Measurements from ENCODE around the gene CCDC40. TPM values are rescaled to one million over a fixed set of nuclear protein-coding genes. Genes with fewer than 3 reads are reported as not detected.
A peak's percentile ranks its signal among the peaks of the same experiment; 100 is the strongest.
"Not testable (repeated sequence)": the region's sequence is repeated elsewhere in the genome, so short reads cannot be mapped to it uniquely, and the experiment has no call there.

Gene CCDC40
- total RNA-seq, 1 experiment from 2014 or later: 7.2 TPM

GRCh38 chr17:80033840-80034239 lies 2.6 kb upstream of the CCDC40 start:
- in situ Hi-C loops (cut with HindIII; ENCODE audit: low pct_unique_long_range_greater_than_20kb, low sequenced_read_pairs): no loop called here
- DNase-seq (ENCODE audit: low read depth): no peak

GRCh38 chr17:80034791-80035686 lies 1.4 kb upstream of the CCDC40 start:
- DNase-seq (ENCODE audit: low read depth): peak; percentile 26
- in situ Hi-C loops (cut with HindIII; ENCODE audit: low pct_unique_long_range_greater_than_20kb, low sequenced_read_pairs): no loop called here

GRCh38 chr17:80035687-80035936 lies 830 bp upstream of the CCDC40 start, which contains the start of gene TBC1D16:
TBC1D16 (minus strand) TSS chr17:80035872; CDS start chr17:80013547, 22,325 bp downstream.
- DNase-seq (ENCODE audit: low read depth): no peak
- in situ Hi-C loops (cut with HindIII; ENCODE audit: low pct_unique_long_range_greater_than_20kb, low sequenced_read_pairs): no loop called here

GRCh38 chr17:80036715-80037477 lies 454 bp downstream of the CCDC40 start:
- peak; percentile 76 for DNase-seq (ENCODE audit: low read depth)
- in situ Hi-C loops (cut with HindIII; ENCODE audit: low pct_unique_long_range_greater_than_20kb, low sequenced_read_pairs): no loop called here

- in situ Hi-C loops (cut with HindIII; ENCODE audit: low pct_unique_long_range_greater_than_20kb, low sequenced_read_pairs): no loop called here
- DNase-seq (ENCODE audit: low read depth): no peak
Measured at GRCh38 chr17:80043963-80044362, 7.5 kb downstream of the CCDC40 start.

- in situ Hi-C loops (cut with HindIII; ENCODE audit: low pct_unique_long_range_greater_than_20kb, low sequenced_read_pairs): no loop called here
- DNase-seq (ENCODE audit: low read depth): no peak
Measured at GRCh38 chr17:80045703-80046102, 9.3 kb downstream of the CCDC40 start.

GRCh38 chr17:80046709-80047108 lies 10.3 kb downstream of the CCDC40 start:
- DNase-seq (ENCODE audit: low read depth); in situ Hi-C loops (cut with HindIII; ENCODE audit: low pct_unique_long_range_greater_than_20kb, low sequenced_read_pairs): not testable (repeated sequence)

- DNase-seq (ENCODE audit: low read depth): no peak
- in situ Hi-C loops (cut with HindIII; ENCODE audit: low pct_unique_long_range_greater_than_20kb, low sequenced_read_pairs): no loop called here
Measured at GRCh38 chr17:80047176-80047575, 10.7 kb downstream of the CCDC40 start.

- no peak for DNase-seq (ENCODE audit: low read depth)
- in situ Hi-C loops (cut with HindIII; ENCODE audit: low pct_unique_long_range_greater_than_20kb, low sequenced_read_pairs): no loop called here
Measured at GRCh38 chr17:80049986-80050385, 13.5 kb downstream of the CCDC40 start.

GRCh38 chr17:80050706-80051105 lies 14.3 kb downstream of the CCDC40 start:
- in situ Hi-C loops (cut with HindIII; ENCODE audit: low pct_unique_long_range_greater_than_20kb, low sequenced_read_pairs): no loop called here
- DNase-seq (ENCODE audit: low read depth): no peak

GRCh38 chr17:80051681-80052080 lies 15.2 kb downstream of the CCDC40 start:
- in situ Hi-C loops (cut with HindIII; ENCODE audit: low pct_unique_long_range_greater_than_20kb, low sequenced_read_pairs): no loop called here
- DNase-seq (ENCODE audit: low read depth): no peak

GRCh38 chr17:80053102-80053501 lies 16.7 kb downstream of the CCDC40 start:
- no peak for DNase-seq (ENCODE audit: low read depth)
- in situ Hi-C loops (cut with HindIII; ENCODE audit: low pct_unique_long_range_greater_than_20kb, low sequenced_read_pairs): no loop called here

- in situ Hi-C loops (cut with HindIII; ENCODE audit: low pct_unique_long_range_greater_than_20kb, low sequenced_read_pairs): no loop called here
- no peak for DNase-seq (ENCODE audit: low read depth)
Measured at GRCh38 chr17:80055597-80055996, 19.2 kb downstream of the CCDC40 start.

- no peak for DNase-seq (ENCODE audit: low read depth)
- in situ Hi-C loops (cut with HindIII; ENCODE audit: low pct_unique_long_range_greater_than_20kb, low sequenced_read_pairs): no loop called here
Measured at GRCh38 chr17:80058311-80058955, 22.0 kb downstream of the CCDC40 start.

- in situ Hi-C loops (cut with HindIII; ENCODE audit: low pct_unique_long_range_greater_than_20kb, low sequenced_read_pairs): loop anchor here (10.0 kb wide), 1 partner anchor 84 kb away; the partner anchor contains the start of gene EIF4A3
- DNase-seq (ENCODE audit: low read depth): peak; percentile 92
Measured at GRCh38 chr17:80060644-80061043, 24.2 kb downstream of the CCDC40 start.

- no peak for DNase-seq (ENCODE audit: low read depth)
- in situ Hi-C loops (cut with HindIII; ENCODE audit: low pct_unique_long_range_greater_than_20kb, low sequenced_read_pairs): loop anchor here (10.0 kb wide), 1 partner anchor 83 kb away; the partner anchor contains the start of gene EIF4A3
Measured at GRCh38 chr17:80061421-80061820, 25.0 kb downstream of the CCDC40 start.

GRCh38 chr17:80063830-80064585 lies 27.6 kb downstream of the CCDC40 start:
- peak; percentile 86 for DNase-seq (ENCODE audit: low read depth)
- in situ Hi-C loops (cut with HindIII; ENCODE audit: low pct_unique_long_range_greater_than_20kb, low sequenced_read_pairs): loop anchor here (10.0 kb wide), 1 partner anchor 81 kb away; the partner anchor contains the start of gene EIF4A3

GRCh38 chr17:80064696-80065095 lies 28.3 kb downstream of the CCDC40 start:
- no peak for DNase-seq (ENCODE audit: low read depth)
- in situ Hi-C loops (cut with HindIII; ENCODE audit: low pct_unique_long_range_greater_than_20kb, low sequenced_read_pairs): loop anchor here (10.0 kb wide), 1 partner anchor 80 kb away; the partner anchor contains the start of gene EIF4A3
